ENCODE results near the gene EPB41L3.

EPB41L3 gene

DNA sequence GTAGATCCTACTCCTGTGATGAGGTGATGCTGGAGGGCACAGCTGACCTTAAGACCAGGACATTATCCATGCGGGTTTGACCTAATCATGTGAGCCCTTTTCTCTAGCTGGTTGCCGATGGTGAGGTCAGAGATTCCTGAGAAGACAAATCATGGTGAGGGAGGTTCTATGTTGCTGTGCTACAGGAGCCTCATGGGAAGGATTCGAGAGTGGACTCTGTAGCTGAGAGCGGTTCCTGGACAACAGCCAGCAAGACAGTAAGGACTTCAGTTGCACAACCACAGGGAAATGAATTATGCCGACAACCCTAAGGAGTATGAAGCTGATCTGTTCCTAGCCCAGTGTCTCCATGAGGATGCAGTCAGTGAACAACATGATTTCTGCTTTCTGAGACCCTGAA lies 80.4 kb downstream of the EPB41L3 start:
- Histone ChIP-seq H3K36me3 (ENCODE audit: control insufficient read depth in 2 of 2, insufficient read depth in 1 of 2, low read length in 2 of 2) (no peaks in the 10 kb centered on the region), H3K9me3 (ENCODE audit: control insufficient read depth, insufficient read depth, low read depth, low read length) (no peaks in the 10 kb centered on the region), H3K4me3 (ENCODE audit: low read depth, low read length) (no peak overlapping the region), H3K27ac (ENCODE audit: extremely low read depth, low read depth, low read length) (no peak overlapping the region), H3K4me1 (ENCODE audit: control insufficient read depth, insufficient read depth, low read length) (peaks cover 20% of the 10 kb centered on the region)
- POLR2A ChIA-PET = no interaction called here
- CTCF ChIA-PET = interaction anchor here (0.7 kb wide), 1 partner anchor 380 kb away, joined by 4 read pairs; no protein-coding TSS in a partner anchor
- TF ChIP-seq ZNF791 (tag by site-specific recombination; IDR thresholded peaks at IDR 0.05) (no peak), HOXD13 (CRISPR knock-in tag; IDR thresholded peaks at IDR 0.05; ENCODE audit: borderline replicate concordance) (no peak), ZNF843 (tag by site-specific recombination; IDR thresholded peaks at IDR 0.05) (no peak), ZNF654 (tag by site-specific recombination; IDR thresholded peaks at IDR 0.05; ENCODE audit: low read depth) (no peak), ZSCAN16 (tag by site-specific recombination; IDR thresholded peaks at IDR 0.05) (no peak), ZFHX2 (tag by site-specific recombination; conservative IDR thresholded peaks at IDR 0.05) (no peak), ZNF335 (tag by site-specific recombination; conservative IDR thresholded peaks at IDR 0.05) (0 out of 2 replicates have a peak, but pooled peaks have one; percentile 22), SP2 (tag by site-specific recombination; IDR thresholded peaks at IDR 0.05) (no peak), ZXDB (tag by site-specific recombination; IDR thresholded peaks at IDR 0.05) (0 out of 2 replicates have a peak, but pooled peaks have one; percentile 14), GLIS2 (tag by site-specific recombination; IDR thresholded peaks at IDR 0.05) (no peak), ZNF114 (tag by site-specific recombination; IDR thresholded peaks at IDR 0.05) (no peak), ZNF133 (tag by site-specific recombination; IDR thresholded peaks at IDR 0.05) (no peak), ZNF292 (tag by site-specific recombination; IDR thresholded peaks at IDR 0.05; ENCODE audit: borderline replicate concordance, low read depth) (no peak), IKZF3 (tag by site-specific recombination; IDR thresholded peaks at IDR 0.05) (no peak), ZNF560 (tag by site-specific recombination; IDR thresholded peaks at IDR 0.05; ENCODE audit: borderline replicate concordance) (no peak), ZNF155 (tag by site-specific recombination; IDR thresholded peaks at IDR 0.05) (no peak), ZNF394 (tag by site-specific recombination; IDR thresholded peaks at IDR 0.05; ENCODE audit: borderline replicate concordance) (peak; percentile 26; the same call in 1 of the 2 replicates), ZNF16 (tag by site-specific recombination; IDR thresholded peaks at IDR 0.05; ENCODE audit: low read depth) (no peak), FEZF1 (tag by site-specific recombination; IDR thresholded peaks at IDR 0.05) (no peak), ZNF707 (tag by site-specific recombination; IDR thresholded peaks at IDR 0.05) (no peak), RBAK (tag by site-specific recombination; IDR thresholded peaks at IDR 0.05) (no peak), ZNF157 (tag by site-specific recombination; IDR thresholded peaks at IDR 0.05) (no peak), ZNF571 (tag by site-specific recombination; IDR thresholded peaks at IDR 0.05) (no peak), YY2 (tag by site-specific recombination; IDR thresholded peaks at IDR 0.05) (no peak), ZNF600 (tag by site-specific recombination; IDR thresholded peaks at IDR 0.05) (0 out of 2 replicates have a peak, but pooled peaks have one; percentile 27)
- TF ChIP-seq, protein P1, sequence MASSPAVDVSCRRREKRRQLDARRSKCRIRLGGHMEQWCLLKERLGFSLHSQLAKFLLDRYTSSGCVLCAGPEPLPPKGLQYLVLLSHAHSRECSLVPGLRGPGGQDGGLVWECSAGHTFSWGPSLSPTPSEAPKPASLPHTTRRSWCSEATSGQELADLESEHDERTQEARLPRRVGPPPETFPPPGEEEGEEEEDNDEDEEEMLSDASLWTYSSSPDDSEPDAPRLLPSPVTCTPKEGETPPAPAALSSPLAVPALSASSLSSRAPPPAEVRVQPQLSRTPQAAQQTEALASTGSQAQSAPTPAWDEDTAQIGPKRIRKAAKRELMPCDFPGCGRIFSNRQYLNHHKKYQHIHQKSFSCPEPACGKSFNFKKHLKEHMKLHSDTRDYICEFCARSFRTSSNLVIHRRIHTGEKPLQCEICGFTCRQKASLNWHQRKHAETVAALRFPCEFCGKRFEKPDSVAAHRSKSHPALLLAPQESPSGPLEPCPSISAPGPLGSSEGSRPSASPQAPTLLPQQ (tag by site-specific recombination; IDR thresholded peaks at IDR 0.05) = peak; percentile 34; the same call in 1 of the 2 replicates
- TF ChIP-seq, protein P2, sequence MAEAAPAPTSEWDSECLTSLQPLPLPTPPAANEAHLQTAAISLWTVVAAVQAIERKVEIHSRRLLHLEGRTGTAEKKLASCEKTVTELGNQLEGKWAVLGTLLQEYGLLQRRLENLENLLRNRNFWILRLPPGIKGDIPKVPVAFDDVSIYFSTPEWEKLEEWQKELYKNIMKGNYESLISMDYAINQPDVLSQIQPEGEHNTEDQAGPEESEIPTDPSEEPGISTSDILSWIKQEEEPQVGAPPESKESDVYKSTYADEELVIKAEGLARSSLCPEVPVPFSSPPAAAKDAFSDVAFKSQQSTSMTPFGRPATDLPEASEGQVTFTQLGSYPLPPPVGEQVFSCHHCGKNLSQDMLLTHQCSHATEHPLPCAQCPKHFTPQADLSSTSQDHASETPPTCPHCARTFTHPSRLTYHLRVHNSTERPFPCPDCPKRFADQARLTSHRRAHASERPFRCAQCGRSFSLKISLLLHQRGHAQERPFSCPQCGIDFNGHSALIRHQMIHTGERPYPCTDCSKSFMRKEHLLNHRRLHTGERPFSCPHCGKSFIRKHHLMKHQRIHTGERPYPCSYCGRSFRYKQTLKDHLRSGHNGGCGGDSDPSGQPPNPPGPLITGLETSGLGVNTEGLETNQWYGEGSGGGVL (tag by site-specific recombination; IDR thresholded peaks at IDR 0.05) = peak; percentile 79
- TF ChIP-seq, protein P3, sequence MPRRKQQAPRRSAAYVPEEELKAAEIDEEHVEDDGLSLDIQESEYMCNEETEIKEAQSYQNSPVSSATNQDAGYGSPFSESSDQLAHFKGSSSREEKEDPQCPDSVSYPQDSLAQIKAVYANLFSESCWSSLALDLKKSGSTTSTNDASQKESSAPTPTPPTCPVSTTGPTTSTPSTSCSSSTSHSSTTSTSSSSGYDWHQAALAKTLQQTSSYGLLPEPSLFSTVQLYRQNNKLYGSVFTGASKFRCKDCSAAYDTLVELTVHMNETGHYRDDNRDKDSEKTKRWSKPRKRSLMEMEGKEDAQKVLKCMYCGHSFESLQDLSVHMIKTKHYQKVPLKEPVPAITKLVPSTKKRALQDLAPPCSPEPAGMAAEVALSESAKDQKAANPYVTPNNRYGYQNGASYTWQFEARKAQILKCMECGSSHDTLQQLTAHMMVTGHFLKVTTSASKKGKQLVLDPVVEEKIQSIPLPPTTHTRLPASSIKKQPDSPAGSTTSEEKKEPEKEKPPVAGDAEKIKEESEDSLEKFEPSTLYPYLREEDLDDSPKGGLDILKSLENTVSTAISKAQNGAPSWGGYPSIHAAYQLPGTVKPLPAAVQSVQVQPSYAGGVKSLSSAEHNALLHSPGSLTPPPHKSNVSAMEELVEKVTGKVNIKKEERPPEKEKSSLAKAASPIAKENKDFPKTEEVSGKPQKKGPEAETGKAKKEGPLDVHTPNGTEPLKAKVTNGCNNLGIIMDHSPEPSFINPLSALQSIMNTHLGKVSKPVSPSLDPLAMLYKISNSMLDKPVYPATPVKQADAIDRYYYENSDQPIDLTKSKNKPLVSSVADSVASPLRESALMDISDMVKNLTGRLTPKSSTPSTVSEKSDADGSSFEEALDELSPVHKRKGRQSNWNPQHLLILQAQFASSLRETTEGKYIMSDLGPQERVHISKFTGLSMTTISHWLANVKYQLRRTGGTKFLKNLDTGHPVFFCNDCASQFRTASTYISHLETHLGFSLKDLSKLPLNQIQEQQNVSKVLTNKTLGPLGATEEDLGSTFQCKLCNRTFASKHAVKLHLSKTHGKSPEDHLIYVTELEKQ (tag by site-specific recombination; IDR thresholded peaks at IDR 0.05; ENCODE audit: borderline replicate concordance) = no peak
- TF ChIP-seq, protein P4, sequence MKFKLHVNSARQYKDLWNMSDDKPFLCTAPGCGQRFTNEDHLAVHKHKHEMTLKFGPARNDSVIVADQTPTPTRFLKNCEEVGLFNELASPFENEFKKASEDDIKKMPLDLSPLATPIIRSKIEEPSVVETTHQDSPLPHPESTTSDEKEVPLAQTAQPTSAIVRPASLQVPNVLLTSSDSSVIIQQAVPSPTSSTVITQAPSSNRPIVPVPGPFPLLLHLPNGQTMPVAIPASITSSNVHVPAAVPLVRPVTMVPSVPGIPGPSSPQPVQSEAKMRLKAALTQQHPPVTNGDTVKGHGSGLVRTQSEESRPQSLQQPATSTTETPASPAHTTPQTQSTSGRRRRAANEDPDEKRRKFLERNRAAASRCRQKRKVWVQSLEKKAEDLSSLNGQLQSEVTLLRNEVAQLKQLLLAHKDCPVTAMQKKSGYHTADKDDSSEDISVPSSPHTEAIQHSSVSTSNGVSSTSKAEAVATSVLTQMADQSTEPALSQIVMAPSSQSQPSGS (tag by site-specific recombination; IDR thresholded peaks at IDR 0.05; ENCODE audit: low read depth) = no peak
- TF ChIP-seq, protein P5, sequence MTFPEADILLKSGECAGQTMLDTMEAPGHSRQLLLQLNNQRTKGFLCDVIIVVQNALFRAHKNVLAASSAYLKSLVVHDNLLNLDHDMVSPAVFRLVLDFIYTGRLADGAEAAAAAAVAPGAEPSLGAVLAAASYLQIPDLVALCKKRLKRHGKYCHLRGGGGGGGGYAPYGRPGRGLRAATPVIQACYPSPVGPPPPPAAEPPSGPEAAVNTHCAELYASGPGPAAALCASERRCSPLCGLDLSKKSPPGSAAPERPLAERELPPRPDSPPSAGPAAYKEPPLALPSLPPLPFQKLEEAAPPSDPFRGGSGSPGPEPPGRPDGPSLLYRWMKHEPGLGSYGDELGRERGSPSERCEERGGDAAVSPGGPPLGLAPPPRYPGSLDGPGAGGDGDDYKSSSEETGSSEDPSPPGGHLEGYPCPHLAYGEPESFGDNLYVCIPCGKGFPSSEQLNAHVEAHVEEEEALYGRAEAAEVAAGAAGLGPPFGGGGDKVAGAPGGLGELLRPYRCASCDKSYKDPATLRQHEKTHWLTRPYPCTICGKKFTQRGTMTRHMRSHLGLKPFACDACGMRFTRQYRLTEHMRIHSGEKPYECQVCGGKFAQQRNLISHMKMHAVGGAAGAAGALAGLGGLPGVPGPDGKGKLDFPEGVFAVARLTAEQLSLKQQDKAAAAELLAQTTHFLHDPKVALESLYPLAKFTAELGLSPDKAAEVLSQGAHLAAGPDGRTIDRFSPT (tag by site-specific recombination; IDR thresholded peaks at IDR 0.05) = 0 out of 2 replicates have a peak, but pooled peaks have one; percentile 30
